Neural progenitor cell (in vitro differentiated cells): ENCODE measurements around the gene NSUN4.

Source experiments
- CTCF ChIP-seq: fragments of 200-600 bp; sonication (generic); IDR thresholded peaks from 2 replicates; pipeline ENCODE4 v1.5.1; 2017; ENCODE audit warnings: antibody characterized with exemption, mild to moderate bottlenecking
- EZH2 ChIP-seq: fragments of 200-600 bp; sonication (generic); IDR thresholded peaks from 2 replicates; pipeline ENCODE4 v1.6.1; 2017; ENCODE audit warnings: antibody characterized with exemption, mild to moderate bottlenecking, moderate library complexity
- EZH2phosphoT487 ChIP-seq: fragments of 200-600 bp; sonication (generic); IDR thresholded peaks from 2 replicates; pipeline ENCODE4 v1.6.1; 2017; ENCODE audit warnings: antibody characterized with exemption

- TF ChIP-seq CTCF = no peak
- TF ChIP-seq EZH2 = no peak
- TF ChIP-seq EZH2phosphoT487 = no peak
Observed at GRCh38 chr1:46317323-46317722, 23.3 kb upstream of the NSUN4 start.
